Left lobe of liver (tissue), 2 donors: ENCODE measurements around the gene LRIG1. TPM values are rescaled to one million over a fixed set of nuclear protein-coding genes. Genes with fewer than 3 reads are reported as not detected.

ENCODE experiments used
- ATAC-seq: fragments of 200-7000 bp; cut with Tn5 transposase; one replicate; pipeline ENCODE4 v1.9.1; 2020; ENCODE audit warnings: mild to moderate bottlenecking, moderate library complexity
- DNase-seq: peaks from one replicate; pipeline ENCODE4 v3.0.0-alpha.2; 2020; ENCODE audit warnings: low spot score
- total RNA-seq: library from RNA; stranded (reverse); gene quantifications from one replicate; pipeline ENCODE4 v1.2.1, GENCODE V29; 2021
- donor health status: DM: no; HTN: no; CAD: no; lungs with moderate emphysema.
- donor health status: DM: no; HTN: yes; CAD: no.

LRIG1 gene
- total RNA-seq, 1 donor from 2014 or later = 18.6 TPM

- ATAC-seq = no peak
- no peak for DNase-seq
Observed at GRCh38 chr3:66405701-66406091, 95.1 kb downstream of the LRIG1 start.

GRCh38 chr3:66404903-66405700 is 95.7 kb downstream of the LRIG1 start:
- ATAC-seq (no peak), DNase-seq (no peak)

GRCh38 chr3:66404197-66404596 is 96.6 kb downstream of the LRIG1 start:
- ATAC-seq (no peak), DNase-seq (no peak)

GRCh38 chr3:66403323-66403990 is 97.4 kb downstream of the LRIG1 start:
- DNase-seq (no peak), ATAC-seq (no peak)

- no peak for ATAC-seq
- DNase-seq = no peak
Observed at GRCh38 chr3:66402596-66403290, 98.1 kb downstream of the LRIG1 start.

- DNase-seq = no peak
- no peak for ATAC-seq
Observed at GRCh38 chr3:66401675-66402491, 98.9 kb downstream of the LRIG1 start.

- DNase-seq = no peak
- ATAC-seq = no peak
Observed at GRCh38 chr3:66401157-66401550, 99.7 kb downstream of the LRIG1 start.

GRCh38 chr3:66400411-66401156 is 100.2 kb downstream of the LRIG1 start:
- ATAC-seq (no peak), DNase-seq (no peak)

- DNase-seq (no peak), ATAC-seq (no peak)
Observed at GRCh38 chr3:66399529-66400232, 101.1 kb downstream of the LRIG1 start.

GRCh38 chr3:66398228-66399025 is 102.4 kb downstream of the LRIG1 start:
- DNase-seq = no peak
- no peak for ATAC-seq

GRCh38 chr3:66397745-66398144 is 103.1 kb downstream of the LRIG1 start:
- ATAC-seq (peak; percentile 32), DNase-seq (no peak)

GRCh38 chr3:66396888-66397287 is 103.9 kb downstream of the LRIG1 start:
- ATAC-seq = no peak

GRCh38 chr3:66396161-66396760 is 104.6 kb downstream of the LRIG1 start:
- DNase-seq (no peak), ATAC-seq (no peak)

More at GRCh38 chr3:66396888-66397287, 103.9 kb downstream of the LRIG1 start:
- DNase-seq = no peak

GRCh38 chr3:66395635-66396034 is 105.2 kb downstream of the LRIG1 start:
- DNase-seq (no peak), ATAC-seq (no peak)

GRCh38 chr3:66394753-66395249 is 106.0 kb downstream of the LRIG1 start:
- no peak for DNase-seq
- no peak for ATAC-seq

GRCh38 chr3:66394019-66394752 is 106.6 kb downstream of the LRIG1 start:
- peak; percentile 54 for ATAC-seq
- no peak for DNase-seq

GRCh38 chr3:66393333-66394005 is 107.4 kb downstream of the LRIG1 start:
- ATAC-seq (no peak), DNase-seq (no peak)
